SU-DHL-6 (cell line): Measurements from ENCODE around the gene EDRF1.

ENCODE experiments used
- H2AFZ ChIP-seq: fragments of 200-600 bp; sonication (generic); 2 replicates; pipeline ENCODE4 v1.6.1; 2014; ENCODE audit warnings: low read depth, mild to moderate bottlenecking, moderate library complexity, mixed read lengths, antibody characterized with exemption, low read length; ENCODE audit not compliant: severe bottlenecking
- H3F3A ChIP-seq: fragments of 200-600 bp; shearing (Covaris generic); 2 replicates; pipeline ENCODE4 v1.6.0; 2016; ENCODE audit warnings: antibody characterized with exemption, mild to moderate bottlenecking; ENCODE audit not compliant: insufficient read depth
- H3K27ac ChIP-seq: fragments of 200-600 bp; sonication (generic); 2 replicates; pipeline ENCODE4 v1.5.1; 2016; ENCODE audit warnings: low read depth, mild to moderate bottlenecking, low read length, moderate library complexity, mixed read lengths
- H3K27me3 ChIP-seq: fragments of 200-600 bp; sonication (generic), shearing (Covaris generic); 2 replicates; pipeline ENCODE4 v1.6.0; 2014; ENCODE audit warnings: mild to moderate bottlenecking, low read length
- H3K36me3 ChIP-seq: fragments of 200-600 bp; sonication (generic); 2 replicates; pipeline ENCODE4 v1.6.1; 2014; ENCODE audit warnings: mild to moderate bottlenecking, low read length, mixed read lengths
- H3K4me2 ChIP-seq: fragments of 300-600, 200-600 bp; shearing (Covaris generic), sonication (generic); 2 replicates; pipeline ENCODE4 v1.6.0; 2014; ENCODE audit warnings: low read length, low read depth, mild to moderate bottlenecking; ENCODE audit not compliant: poor library complexity, severe bottlenecking
- H3K4me3 ChIP-seq: fragments of 200-600 bp; sonication (generic); 2 replicates; pipeline ENCODE4 v1.5.1; 2014; ENCODE audit warnings: antibody characterized with exemption, low read length, mild to moderate bottlenecking, mixed read lengths; ENCODE audit not compliant: insufficient read depth, poor library complexity, severe bottlenecking
- H3K79me2 ChIP-seq: fragments of 200-600 bp; sonication (generic); 2 replicates; pipeline ENCODE4 v1.6.1; 2014; ENCODE audit warnings: mild to moderate bottlenecking, low read length, moderate library complexity; ENCODE audit not compliant: insufficient read depth
- H3K9ac ChIP-seq: fragments of 200-600 bp; sonication (generic); 2 replicates; pipeline ENCODE4 v1.7.0; 2014; ENCODE audit warnings: mild to moderate bottlenecking, low read length
- H3K9me2 ChIP-seq: fragments of 200-600 bp; sonication (generic); replicated peaks from 2 replicates; pipeline ENCODE4 v1.6.1; 2014; ENCODE audit warnings: low read length; ENCODE audit not compliant: insufficient read depth
- H3K9me3 ChIP-seq: fragments of 200-600 bp; sonication (generic); 2 replicates; pipeline ENCODE4 v1.6.1; 2014; ENCODE audit warnings: low read length, mixed read lengths; ENCODE audit not compliant: insufficient read depth
- H4K20me1 ChIP-seq: fragments of 200-600 bp; sonication (generic); 2 replicates; pipeline ENCODE4 v1.6.1; 2014; ENCODE audit warnings: low read depth, mild to moderate bottlenecking, antibody characterized with exemption, low read length, moderate library complexity, mixed read lengths
- EZH2phosphoT487 ChIP-seq: fragments of 200-600 bp; sonication (generic), shearing (Covaris generic); conservative IDR thresholded peaks from 2 replicates; pipeline ENCODE4 v1.6.1; 2018; ENCODE audit warnings: mild to moderate bottlenecking, antibody characterized with exemption, low read length, moderate library complexity, mixed read lengths
- TF ChIP-seq, protein P1 (sequence below): fragments of 200-600 bp; sonication (generic); IDR thresholded peaks from one replicate; pipeline ENCODE4 v1.5.1; 2017; ENCODE audit warnings: antibody characterized with exemption, mild to moderate bottlenecking, low read length, moderate library complexity; ENCODE audit not compliant: insufficient read depth, poor library complexity, severe bottlenecking

The EDRF1 gene

DNA sequence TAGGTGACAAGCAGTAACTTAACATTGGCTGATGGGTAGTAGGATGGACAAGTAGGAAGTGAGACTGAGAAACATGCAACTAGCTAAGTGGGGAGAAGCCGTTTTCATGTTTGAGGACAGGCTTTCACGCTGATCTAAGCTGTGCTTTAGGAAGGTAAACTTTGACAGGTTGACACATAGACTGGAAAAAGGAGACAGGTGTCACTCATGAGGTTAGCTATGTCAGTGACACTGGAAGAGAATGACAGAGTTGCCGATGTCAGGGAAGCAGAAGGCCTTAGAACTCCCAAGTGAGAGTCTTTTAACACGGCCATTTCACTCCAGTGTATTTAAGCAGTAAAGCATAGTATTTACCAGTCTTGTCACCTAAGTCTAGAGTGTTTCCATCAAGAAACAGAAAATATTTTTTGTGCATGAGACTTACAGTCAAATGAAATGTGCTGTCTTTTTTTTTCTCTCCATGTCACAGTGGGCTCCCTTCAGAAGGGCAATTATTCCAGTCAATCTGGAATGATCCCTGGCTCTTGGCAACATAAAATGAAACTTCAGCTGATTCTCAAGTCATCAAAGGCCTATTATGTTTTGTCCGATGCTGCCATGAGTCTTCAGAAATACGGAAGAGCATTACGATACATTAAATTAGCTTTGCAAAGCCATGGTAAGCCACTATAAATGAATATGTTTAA lies 20.6 kb downstream of the EDRF1 start:
- Histone ChIP-seq H3K27ac (no peak overlapping the region), H3F3A (no peaks in the 10 kb centered on the region), H3K4me3 (no peak overlapping the region), H4K20me1 (no peaks in the 10 kb centered on the region), H3K9me3 (no peaks in the 10 kb centered on the region), H3K4me2 (no peak overlapping the region), H3K79me2 (no peaks in the 10 kb centered on the region), H2AFZ (no peak overlapping the region), H3K36me3 (peaks cover 70% of the 10 kb centered on the region), H3K27me3 (no peaks in the 10 kb centered on the region), H3K9me2 (no peaks in the 10 kb centered on the region), H3K9ac (no peak overlapping the region)
- no peak for TF ChIP-seq EZH2phosphoT487
- TF ChIP-seq, protein P1, sequence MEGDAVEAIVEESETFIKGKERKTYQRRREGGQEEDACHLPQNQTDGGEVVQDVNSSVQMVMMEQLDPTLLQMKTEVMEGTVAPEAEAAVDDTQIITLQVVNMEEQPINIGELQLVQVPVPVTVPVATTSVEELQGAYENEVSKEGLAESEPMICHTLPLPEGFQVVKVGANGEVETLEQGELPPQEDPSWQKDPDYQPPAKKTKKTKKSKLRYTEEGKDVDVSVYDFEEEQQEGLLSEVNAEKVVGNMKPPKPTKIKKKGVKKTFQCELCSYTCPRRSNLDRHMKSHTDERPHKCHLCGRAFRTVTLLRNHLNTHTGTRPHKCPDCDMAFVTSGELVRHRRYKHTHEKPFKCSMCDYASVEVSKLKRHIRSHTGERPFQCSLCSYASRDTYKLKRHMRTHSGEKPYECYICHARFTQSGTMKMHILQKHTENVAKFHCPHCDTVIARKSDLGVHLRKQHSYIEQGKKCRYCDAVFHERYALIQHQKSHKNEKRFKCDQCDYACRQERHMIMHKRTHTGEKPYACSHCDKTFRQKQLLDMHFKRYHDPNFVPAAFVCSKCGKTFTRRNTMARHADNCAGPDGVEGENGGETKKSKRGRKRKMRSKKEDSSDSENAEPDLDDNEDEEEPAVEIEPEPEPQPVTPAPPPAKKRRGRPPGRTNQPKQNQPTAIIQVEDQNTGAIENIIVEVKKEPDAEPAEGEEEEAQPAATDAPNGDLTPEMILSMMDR, result no peak

DNA sequence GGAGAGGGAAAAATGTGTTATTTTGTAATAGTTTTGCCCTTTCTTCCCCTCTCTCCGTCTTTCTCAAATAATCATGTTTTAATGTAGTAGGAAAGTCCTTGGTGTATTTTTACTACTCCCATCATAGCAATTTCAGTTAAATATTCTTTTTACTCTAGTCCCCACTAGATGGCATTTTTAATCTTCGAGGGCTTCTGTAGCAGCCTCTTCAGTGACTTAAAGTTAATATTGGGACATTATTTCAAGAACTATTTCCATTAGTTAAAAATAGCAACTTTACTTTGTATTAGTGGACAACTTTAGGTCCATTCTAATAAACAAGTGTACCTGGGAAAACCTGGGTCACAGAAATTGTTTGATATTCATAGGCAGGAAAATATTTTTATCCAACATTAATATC lies 23.0 kb downstream of the EDRF1 start:
- Histone ChIP-seq H2AFZ (no peak overlapping the region), H3K9me3 (no peaks in the 10 kb centered on the region), H4K20me1 (no peaks in the 10 kb centered on the region), H3K27ac (no peak overlapping the region), H3K4me3 (no peak overlapping the region), H3K4me2 (no peak overlapping the region), H3K9me2 (no peaks in the 10 kb centered on the region), H3K9ac (no peak overlapping the region), H3K36me3 (peaks cover 65% of the 10 kb centered on the region), H3K79me2 (no peaks in the 10 kb centered on the region), H3K27me3 (no peaks in the 10 kb centered on the region), H3F3A (no peaks in the 10 kb centered on the region; the same call in 1 of the 2 replicates)
- TF ChIP-seq EZH2phosphoT487, result no peak
- TF ChIP-seq, protein P1, result peak; percentile 26

DNA sequence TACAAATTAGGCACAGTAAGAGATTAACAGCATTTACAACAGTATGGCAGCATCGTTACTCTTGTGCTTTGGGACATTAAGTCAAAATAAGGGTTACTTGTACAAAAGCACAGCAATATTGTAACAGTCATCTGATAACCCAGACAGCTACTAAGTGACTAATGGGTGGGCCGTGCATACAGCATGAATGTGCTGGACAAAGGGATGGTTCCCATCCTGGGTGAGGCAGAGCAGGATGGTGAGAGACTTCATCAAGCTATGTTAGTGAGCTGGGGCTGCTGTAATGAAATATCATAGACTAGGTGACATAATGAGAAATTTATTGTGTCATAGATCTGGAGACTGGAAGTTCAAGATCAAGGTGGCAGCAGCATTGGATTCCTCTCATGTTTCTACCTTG lies 25.4 kb downstream of the EDRF1 start:
- H3K36me3 ChIP-seq, result peaks cover 45% of the 10 kb centered on the region
- no peaks in the 10 kb centered on the region for H4K20me1 ChIP-seq
- H3K9me2 ChIP-seq, result no peaks in the 10 kb centered on the region
- H3K9me3 ChIP-seq, result no peaks in the 10 kb centered on the region
- H3K4me3 ChIP-seq, result no peak overlapping the region
- no peak for TF ChIP-seq EZH2phosphoT487
- TF ChIP-seq, protein P1, result no peak
- no peak overlapping the region for H3K4me2 ChIP-seq
- no peak overlapping the region for H2AFZ ChIP-seq
- H3K27me3 ChIP-seq, result no peaks in the 10 kb centered on the region
- H3K27ac ChIP-seq, result no peak overlapping the region
- H3K79me2 ChIP-seq, result no peaks in the 10 kb centered on the region
- no peak overlapping the region for H3K9ac ChIP-seq
- no peaks in the 10 kb centered on the region; the same call in 1 of the 2 replicates for H3F3A ChIP-seq
